Activated T-helper 2 cell treated with anti-CD3 and anti-CD28 coated beads, Interferon-gamma antibody, Interleukin-2, Interleukin-4, amounts not matched to agents 10 μg/mL and 5 μg/mL and 100 μg/mL, durations not matched to agents 14 hours and 24 hours and 36 hours (primary cell): ENCODE data around the gene EXOC3L4. TPM values are rescaled to one million over a fixed set of nuclear protein-coding genes. Genes with fewer than 3 reads are reported as not detected.

ENCODE experiments used
- DNase-seq: peaks from one replicate; pipeline ENCODE4 v3.0.0; 2021; ENCODE audit warnings: low spot score
- H3K27ac Mint-ChIP-seq: one replicate; pipeline ENCODE4 v1.8.0; 2021; ENCODE audit warnings: mixed read lengths
- H3K27me3 Mint-ChIP-seq: one replicate; pipeline ENCODE4 v1.8.0; 2021; ENCODE audit warnings: low read depth, mixed read lengths
- H3K36me3 Mint-ChIP-seq: one replicate; pipeline ENCODE4 v1.8.0; 2021; ENCODE audit warnings: low read depth, mixed read lengths
- H3K4me1 Mint-ChIP-seq: one replicate; pipeline ENCODE4 v1.8.0; 2021; ENCODE audit warnings: low read depth, mixed read lengths
- H3K4me3 Mint-ChIP-seq: one replicate; pipeline ENCODE4 v1.8.0; 2021; ENCODE audit warnings: low read depth, mild to moderate bottlenecking, moderate library complexity, mixed read lengths
- H3K9me3 Mint-ChIP-seq: one replicate; pipeline ENCODE4 v1.8.0; 2021; ENCODE audit warnings: mixed read lengths
- intact Hi-C: fragments of 100-400 bp; cut with micrococcal nuclease; formaldehyde crosslinking; loops from one replicate; pipeline ENCODE4 v1.15.1; 2023
- total RNA-seq: library from RNA; stranded (reverse); gene quantifications from 2 replicates; pipeline ENCODE4 v1.2.3, GENCODE V29; 2022

EXOC3L4 gene
- total RNA-seq, 1 donor from 2014 or later: not detected

- no peaks in the 10 kb centered on the region for H3K9me3 Mint-ChIP-seq
- H3K27me3 Mint-ChIP-seq: peaks cover 5% of the 10 kb centered on the region
- H3K4me3 Mint-ChIP-seq: no peak overlapping the region
- intact Hi-C loops: loop anchor here (10.0 kb wide), 1 partner anchor 379 kb away; no protein-coding TSS in a partner anchor
- no peaks in the 10 kb centered on the region for H3K4me1 Mint-ChIP-seq
- H3K36me3 Mint-ChIP-seq: no peaks in the 10 kb centered on the region
- DNase-seq: no peak
- H3K27ac Mint-ChIP-seq: no peak overlapping the region
Measured at GRCh38 chr14:103073876-103074728, 20.4 kb upstream of the EXOC3L4 start.

GRCh38 chr14:103074729-103075367, 19.7 kb upstream of the EXOC3L4 start:
- H3K4me3 Mint-ChIP-seq: no peak overlapping the region
- DNase-seq: no peak

GRCh38 chr14:103078420-103078749, 16.1 kb upstream of the EXOC3L4 start:
- H3K36me3 Mint-ChIP-seq: no peaks in the 10 kb centered on the region
- H3K4me1 Mint-ChIP-seq: no peaks in the 10 kb centered on the region
- intact Hi-C loops: loop anchor here (1.0 to 10.0 kb wide), 3 partner anchors 13 to 384 kb away; no protein-coding TSS in a partner anchor
- DNase-seq: peak; percentile 67
- H3K4me3 Mint-ChIP-seq: no peak overlapping the region
- peaks cover 5% of the 10 kb centered on the region for H3K27me3 Mint-ChIP-seq
- H3K27ac Mint-ChIP-seq: no peak overlapping the region
- H3K9me3 Mint-ChIP-seq: no peaks in the 10 kb centered on the region

More at GRCh38 chr14:103074729-103075367, 19.7 kb upstream of the EXOC3L4 start:
- Mint-ChIP-seq H3K27me3 (peaks cover 5% of the 10 kb centered on the region), H3K27ac (no peak overlapping the region), H3K9me3 (no peaks in the 10 kb centered on the region), H3K4me1 (no peaks in the 10 kb centered on the region), H3K36me3 (no peaks in the 10 kb centered on the region)
- intact Hi-C loops: loop anchor here (10.0 kb wide), 1 partner anchor 380 kb away; no protein-coding TSS in a partner anchor

- Mint-ChIP-seq H3K27ac (no peak overlapping the region), H3K27me3 (peaks cover 5% of the 10 kb centered on the region), H3K4me3 (no peak overlapping the region), H3K4me1 (no peaks in the 10 kb centered on the region), H3K36me3 (no peaks in the 10 kb centered on the region), H3K9me3 (no peaks in the 10 kb centered on the region)
- no peak for DNase-seq
- intact Hi-C loops: loop anchor here (1.0 to 10.0 kb wide), 3 partner anchors 12 to 384 kb away; no protein-coding TSS in a partner anchor
Measured at GRCh38 chr14:103078860-103079587, 15.5 kb upstream of the EXOC3L4 start.

- H3K4me1 Mint-ChIP-seq: no peaks in the 10 kb centered on the region
- H3K27me3 Mint-ChIP-seq: peaks cover 5% of the 10 kb centered on the region
Measured at GRCh38 chr14:103081951-103082350, 12.6 kb upstream of the EXOC3L4 start.

GRCh38 chr14:103084021-103084919, 10.3 kb upstream of the EXOC3L4 start, which contains the start of gene LBHD2:
Gene LBHD2 (plus strand): TSS chr14:103084210. CDS start chr14:103086013, 1,803 bp downstream.
- DNase-seq: no peak
- Mint-ChIP-seq H3K27ac (no peak within 1 kb of the TSS), H3K9me3 (no peaks in the 10 kb centered on the region), H3K4me3 (no peak within 1 kb of the TSS), H3K27me3 (peaks cover 5% of the 10 kb centered on the region), H3K36me3 (no peaks in the 10 kb centered on the region), H3K4me1 (no peaks in the 10 kb centered on the region)
- intact Hi-C loops: no loop called here

More at GRCh38 chr14:103081951-103082350, 12.6 kb upstream of the EXOC3L4 start:
- Mint-ChIP-seq H3K27ac (no peak overlapping the region), H3K36me3 (no peaks in the 10 kb centered on the region), H3K4me3 (no peak overlapping the region), H3K9me3 (no peaks in the 10 kb centered on the region)
- intact Hi-C loops: no loop called here
- no peak for DNase-seq

- intact Hi-C loops: no loop called here
- no peaks in the 10 kb centered on the region for H3K36me3 Mint-ChIP-seq
- no peaks in the 10 kb centered on the region for H3K4me1 Mint-ChIP-seq
- H3K4me3 Mint-ChIP-seq: no peak overlapping the region
- H3K27me3 Mint-ChIP-seq: peaks cover 5% of the 10 kb centered on the region
- H3K9me3 Mint-ChIP-seq: no peaks in the 10 kb centered on the region
- DNase-seq: no peak
- no peak overlapping the region for H3K27ac Mint-ChIP-seq
Measured at GRCh38 chr14:103085106-103086091, 9.1 kb upstream of the EXOC3L4 start.

- Mint-ChIP-seq H3K27ac (no peak overlapping the region), H3K4me1 (peaks cover 4% of the 10 kb centered on the region), H3K9me3 (no peaks in the 10 kb centered on the region), H3K4me3 (no peak overlapping the region), H3K36me3 (no peaks in the 10 kb centered on the region), H3K27me3 (peaks cover 5% of the 10 kb centered on the region)
- DNase-seq: no peak
- intact Hi-C loops: no loop called here
Measured at GRCh38 chr14:103086771-103087342, 7.7 kb upstream of the EXOC3L4 start.

GRCh38 chr14:103087343-103087835, 7.1 kb upstream of the EXOC3L4 start:
- H3K4me1 Mint-ChIP-seq: peaks cover 4% of the 10 kb centered on the region
- intact Hi-C loops: no loop called here
- no peak overlapping the region for H3K4me3 Mint-ChIP-seq
- no peaks in the 10 kb centered on the region for H3K9me3 Mint-ChIP-seq
- H3K36me3 Mint-ChIP-seq: no peaks in the 10 kb centered on the region
- peaks cover 5% of the 10 kb centered on the region for H3K27me3 Mint-ChIP-seq
- no peak for DNase-seq
- no peak overlapping the region for H3K27ac Mint-ChIP-seq

GRCh38 chr14:103088921-103089320, 5.6 kb upstream of the EXOC3L4 start:
- Mint-ChIP-seq H3K36me3 (no peaks in the 10 kb centered on the region), H3K4me1 (peaks cover 4% of the 10 kb centered on the region), H3K4me3 (no peak overlapping the region), H3K27me3 (peaks cover 5% of the 10 kb centered on the region), H3K9me3 (no peaks in the 10 kb centered on the region), H3K27ac (no peak overlapping the region)
- intact Hi-C loops: no loop called here
- no peak for DNase-seq
